ENCODE results near the gene NCDN. TPM values are rescaled to one million over a fixed set of nuclear protein-coding genes. Genes with fewer than 3 reads are reported as not detected.

The NCDN gene
- total and polyA plus RNA-seq, 2 of the 8 experiments (the other 6 are each of a cell fraction or from before 2014, with no cell fraction given): 26.2 to 35.4 TPM

- Histone ChIP-seq H3K27me3 (replicated peaks in 1 of 4; ENCODE audit: control insufficient read depth in 3 of 4, extremely low read depth in 1 of 4, insufficient read depth in 3 of 4, low read length in 3 of 4) (peaks cover 60 to 69% (median 67%) of the 10 kb centered on the region in 4 experiments), H3K36me3 (ENCODE audit: control insufficient read depth in 2 of 4, insufficient read depth in 4 of 4, low read length in 3 of 4) (peaks cover 0 to 11% (median 0%) of the 10 kb centered on the region in 4 experiments; a peak in 1 of 8 replicates), H3K4me3 (ENCODE audit: extremely low read depth in 1 of 4, insufficient read depth in 2 of 4, low read depth in 3 of 4, low read length in 4 of 4) (peak overlapping the region; percentile 30 to 58 (median 46)), H2AK5ac (ENCODE audit: low read depth, low read length) (no peak overlapping the region), H3K27ac (ENCODE audit: low read depth, low read length) (no peak overlapping the region), H3K4me2 (ENCODE audit: insufficient read depth in 1 of 2, low read depth in 2 of 2, low read length in 2 of 2) (peak overlapping the region; percentile 83 to 88), H3K79me2 (ENCODE audit: control insufficient read depth in 1 of 2, insufficient read depth in 2 of 2, low read length in 2 of 2) (no peaks in the 10 kb centered on the region), H2BK15ac (ENCODE audit: low read length) (peak overlapping the region; percentile 72; the same call in 1 of the 2 replicates), H3K18ac (ENCODE audit: extremely low read depth, low read length) (peak overlapping the region; percentile 57), H3K9ac (replicated peaks in 1 of 4; ENCODE audit: extremely low read depth in 1 of 4, low read depth in 3 of 4, low read length in 3 of 4) (no peak overlapping the region), H4K20me1 (replicated peaks in 1 of 2; ENCODE audit: control insufficient read depth in 1 of 2, insufficient read depth in 2 of 2, low read length in 2 of 2) (peaks cover 0 to 18% of the 10 kb centered on the region in 2 experiments), H4K5ac (ENCODE audit: insufficient read length, low read depth, low read length) (no peak overlapping the region), H3K14ac (ENCODE audit: insufficient read length) (no peak overlapping the region), H3K79me1 (ENCODE audit: low read depth, low read length) (no peaks in the 10 kb centered on the region), H2AFZ (ENCODE audit: low read length) (no peak overlapping the region), H3K23me2 (ENCODE audit: low read depth, low read length) (peaks cover 25% of the 10 kb centered on the region), H4K91ac (replicated peaks; ENCODE audit: insufficient read length, low read length) (no peak overlapping the region), H3K4ac (replicated peaks; ENCODE audit: insufficient read length, low read depth, low read length) (no peak overlapping the region), H2BK120ac (replicated peaks; ENCODE audit: low read depth, low read length) (no peak overlapping the region), H4K8ac (ENCODE audit: extremely low read depth, insufficient read depth, low read length) (peak overlapping the region; percentile 39; the same call in 1 of the 2 replicates), H2BK12ac (ENCODE audit: low read depth, low read length) (peak overlapping the region; percentile 80; the same call in 1 of the 2 replicates), H2BK5ac (ENCODE audit: low read depth, low read length) (peak overlapping the region; percentile 44; the same call in 1 of the 2 replicates), H2BK20ac (ENCODE audit: low read length) (no peak overlapping the region), H3K9me3 (ENCODE audit: insufficient read depth in 2 of 2, low read depth in 1 of 2, low read length in 1 of 2) (no peaks in the 10 kb centered on the region), H3K56ac (replicated peaks; ENCODE audit: insufficient read length, low read depth, low read length) (no peak overlapping the region), H3K4me1 (replicated peaks in 1 of 4; ENCODE audit: control insufficient read depth in 3 of 4, insufficient read depth in 4 of 4, low read length in 3 of 4) (peaks cover 7 to 20% (median 15%) of the 10 kb centered on the region in 4 experiments), H3K23ac (ENCODE audit: insufficient read length) (no peak overlapping the region)
- ChIA-PET POLR2A (ENCODE audit: partially characterized antibody) (interaction anchor here (0.6 to 1.7 kb wide), 8 partner anchors 9 to 201 kb away, joined by 3 to 6 read pairs (median 4); partner anchors contain the start of gene CLSPN), CTCF (ENCODE audit: partially characterized antibody) (interaction anchor here (0.6 to 8.5 kb wide), 9 partner anchors 11 to 235 kb away, joined by 3 to 81 read pairs (median 4); partner anchors contain the start of gene C1orf216)
- FAIRE-seq (peak; percentile 13), DNase-seq (ENCODE audit: low read depth in 1 of 2, low spot score in 2 of 2) (peak in 1 of 2 experiments; percentile 79)
- WGBS, 2 experiments (ENCODE audit: extremely low coverage in 1 of 2, insufficient coverage in 1 of 2, insufficient read length in 1 of 2, insufficient replicate concordance in 2 of 2, low coverage in 1 of 2, low lambda C conversion rate in 2 of 2, missing lambda C conversion rate in 1 of 2): 2% methylated on average over 69 of the region's 70 CpGs; no CpG with 5 or more reads in 1 of the 2 experiments
- TF ChIP-seq EZH2 (IDR thresholded peaks at IDR 0.05; ENCODE audit: low read depth, low read length, severe bottlenecking) (peak; percentile 90), CTBP2 (IDR thresholded peaks at IDR 0.05; ENCODE audit: borderline replicate concordance, insufficient read depth, insufficient read length, low read length) (peak; percentile 38), TBP (IDR thresholded peaks at IDR 0.05; ENCODE audit: low read depth, low read length) (0 out of 2 replicates have a peak, but pooled peaks have one; percentile 8), KDM4A (IDR thresholded peaks at IDR 0.05; ENCODE audit: low read depth, low read length, severe bottlenecking) (peak; percentile 71), GABPA (IDR thresholded peaks at IDR 0.05; ENCODE audit: borderline replicate concordance, insufficient read depth, low read length) (no peak), RBBP5 (IDR thresholded peaks at IDR 0.05; ENCODE audit: borderline replicate concordance, low read depth, low read length) (peak; percentile 76; the same call in 1 of the 2 replicates), POLR2A (IDR thresholded peaks at IDR 0.05; ENCODE audit: control extremely low read depth in 1 of 2, low read depth in 2 of 2, low read length in 2 of 2) (no peak), EGR1 (IDR thresholded peaks at IDR 0.05; ENCODE audit: borderline replicate concordance, low read depth, low read length) (peak; percentile 78; the same call in 1 of the 2 replicates)
- TF ChIP-seq, protein P1, sequence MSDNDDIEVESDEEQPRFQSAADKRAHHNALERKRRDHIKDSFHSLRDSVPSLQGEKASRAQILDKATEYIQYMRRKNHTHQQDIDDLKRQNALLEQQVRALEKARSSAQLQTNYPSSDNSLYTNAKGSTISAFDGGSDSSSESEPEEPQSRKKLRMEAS (IDR thresholded peaks at IDR 0.05): peak; percentile 23
Measured at GRCh38 chr1:35577071-35577998, 19.7 kb downstream of the NCDN start.

Data from H1 (cell line).